Activated naive CD8-positive, alpha-beta T cell treated with anti-CD3 and anti-CD28 coated beads for 36 hours (primary cell): Measurements from ENCODE around the gene ACER2. TPM values are rescaled to one million over a fixed set of nuclear protein-coding genes. Genes with fewer than 3 reads are reported as not detected.
"Not testable (repeated sequence)": the region's sequence is repeated elsewhere in the genome, so short reads cannot be mapped to it uniquely, and the experiment has no call there.

Experiments
- DNase-seq: peaks from one replicate; pipeline ENCODE4 v3.0.0; 2021
- H3K27ac Mint-ChIP-seq: one replicate; pipeline ENCODE4 v1.8.0; 2022; ENCODE audit warnings: mild to moderate bottlenecking, moderate library complexity, mixed read lengths
- H3K27me3 Mint-ChIP-seq: one replicate; pipeline ENCODE4 v1.8.0; 2022; ENCODE audit warnings: mild to moderate bottlenecking, mixed read lengths
- H3K36me3 Mint-ChIP-seq: one replicate; pipeline ENCODE4 v1.8.0; 2021; ENCODE audit warnings: mild to moderate bottlenecking, mixed read lengths
- H3K4me1 Mint-ChIP-seq: one replicate; pipeline ENCODE4 v1.8.0; 2021; ENCODE audit warnings: mixed read lengths
- H3K4me3 Mint-ChIP-seq: one replicate; pipeline ENCODE4 v1.8.0; 2022; ENCODE audit warnings: mild to moderate bottlenecking, moderate library complexity, mixed read lengths
- H3K9me3 Mint-ChIP-seq: one replicate; pipeline ENCODE4 v1.8.0; 2022; ENCODE audit warnings: mixed read lengths
- total RNA-seq, 2 experiments: library from RNA; stranded (reverse); gene quantifications; one replicate each; pipeline ENCODE4 v1.2.3, GENCODE V29; 2021

The ACER2 gene
- 1 to 10 TPM; 1.3 to 1.5 TPM for total RNA-seq

- Mint-ChIP-seq H3K4me1 (peaks cover 15% of the 10 kb centered on the region), H3K9me3 (no peaks in the 10 kb centered on the region), H3K36me3 (no peaks in the 10 kb centered on the region), H3K4me3 (peak within 1 kb of the TSS; percentile 96), H3K27me3 (no peaks in the 10 kb centered on the region), H3K27ac (peak within 1 kb of the TSS; percentile 68)
- peak; percentile 94 for DNase-seq
Measured at GRCh38 chr9:19408693-19409400, at the start of gene ACER2. TSS of gene ACER2 (plus strand) at chr9:19409009. CDS start at chr9:19409085, 76 bp downstream.

GRCh38 chr9:19369107-19369506, 39.7 kb upstream of the ACER2 start:
- Mint-ChIP-seq H3K4me3 (no peak overlapping the region), H3K36me3 (peaks cover 11% of the 10 kb centered on the region), H3K9me3 (no peaks in the 10 kb centered on the region), H3K27me3 (no peaks in the 10 kb centered on the region), H3K27ac (no peak overlapping the region), H3K4me1 (peaks cover 5% of the 10 kb centered on the region)
- DNase-seq: no peak

GRCh38 chr9:19371942-19372341, 36.9 kb upstream of the ACER2 start:
- Mint-ChIP-seq H3K27ac (peak overlapping the region; percentile 58), H3K4me3 (no peak overlapping the region), H3K36me3 (peaks cover 33% of the 10 kb centered on the region), H3K27me3 (no peaks in the 10 kb centered on the region), H3K9me3 (no peaks in the 10 kb centered on the region), H3K4me1 (peaks cover 19% of the 10 kb centered on the region)
- DNase-seq: no peak

- Mint-ChIP-seq H3K36me3 (peaks cover 37% of the 10 kb centered on the region), H3K27me3 (no peaks in the 10 kb centered on the region), H3K27ac (peak overlapping the region; percentile 58), H3K4me3 (no peak overlapping the region), H3K4me1 (peaks cover 25% of the 10 kb centered on the region), H3K9me3 (no peaks in the 10 kb centered on the region)
- no peak for DNase-seq
Measured at GRCh38 chr9:19372567-19372966, 36.2 kb upstream of the ACER2 start.

- Mint-ChIP-seq H3K27ac (peak overlapping the region; percentile 40), H3K9me3 (no peaks in the 10 kb centered on the region), H3K4me1 (peaks cover 29% of the 10 kb centered on the region), H3K4me3 (no peak overlapping the region), H3K27me3 (peaks cover 4% of the 10 kb centered on the region), H3K36me3 (peaks cover 45% of the 10 kb centered on the region)
- DNase-seq: no peak
Measured at GRCh38 chr9:19373527-19373926, 35.3 kb upstream of the ACER2 start.

- H3K9me3 Mint-ChIP-seq: no peaks in the 10 kb centered on the region
- peaks cover 9% of the 10 kb centered on the region for H3K27me3 Mint-ChIP-seq
- no peak for DNase-seq
- peak overlapping the region; percentile 80 for H3K27ac Mint-ChIP-seq
- H3K4me3 Mint-ChIP-seq: peak overlapping the region; percentile 56
- H3K4me1 Mint-ChIP-seq: peaks cover 34% of the 10 kb centered on the region
- peaks cover 65% of the 10 kb centered on the region for H3K36me3 Mint-ChIP-seq
Measured at GRCh38 chr9:19375538-19375937, 33.3 kb upstream of the ACER2 start.

GRCh38 chr9:19376931-19377330, 31.9 kb upstream of the ACER2 start:
- no peak for DNase-seq
- Mint-ChIP-seq H3K36me3 (peaks cover 67% of the 10 kb centered on the region), H3K27ac (peak overlapping the region; percentile 100), H3K9me3 (no peaks in the 10 kb centered on the region), H3K27me3 (peaks cover 9% of the 10 kb centered on the region), H3K4me3 (peak overlapping the region; percentile 99), H3K4me1 (peaks cover 41% of the 10 kb centered on the region)

- Mint-ChIP-seq H3K27ac (peak overlapping the region; percentile 100), H3K36me3 (peaks cover 67% of the 10 kb centered on the region), H3K27me3 (peaks cover 9% of the 10 kb centered on the region), H3K4me3 (peak overlapping the region; percentile 99), H3K4me1 (peaks cover 42% of the 10 kb centered on the region), H3K9me3 (no peaks in the 10 kb centered on the region)
- no peak for DNase-seq
Measured at GRCh38 chr9:19378164-19378563, 30.6 kb upstream of the ACER2 start.

- Mint-ChIP-seq H3K36me3 (peaks cover 67% of the 10 kb centered on the region), H3K27ac (peak overlapping the region; percentile 100), H3K27me3 (peaks cover 9% of the 10 kb centered on the region), H3K4me3 (peak overlapping the region; percentile 99), H3K4me1 (peaks cover 42% of the 10 kb centered on the region), H3K9me3 (no peaks in the 10 kb centered on the region)
- DNase-seq: no peak
Measured at GRCh38 chr9:19378647-19379046, 30.2 kb upstream of the ACER2 start.

GRCh38 chr9:19379283-19379682, 29.5 kb upstream of the ACER2 start:
- DNase-seq: no peak
- H3K4me1 Mint-ChIP-seq: peaks cover 40% of the 10 kb centered on the region
- peak overlapping the region; percentile 100 for H3K27ac Mint-ChIP-seq
- peak overlapping the region; percentile 99 for H3K4me3 Mint-ChIP-seq
- peaks cover 9% of the 10 kb centered on the region for H3K27me3 Mint-ChIP-seq
- peaks cover 62% of the 10 kb centered on the region for H3K36me3 Mint-ChIP-seq
- no peaks in the 10 kb centered on the region for H3K9me3 Mint-ChIP-seq

GRCh38 chr9:19379697-19380046, 29.1 kb upstream of the ACER2 start:
- no peaks in the 10 kb centered on the region for H3K9me3 Mint-ChIP-seq
- H3K4me1 Mint-ChIP-seq: peaks cover 38% of the 10 kb centered on the region
- H3K36me3 Mint-ChIP-seq: peaks cover 58% of the 10 kb centered on the region
- H3K27me3 Mint-ChIP-seq: peaks cover 9% of the 10 kb centered on the region
- peak overlapping the region; percentile 100 for H3K27ac Mint-ChIP-seq
- DNase-seq: no peak
- peak overlapping the region; percentile 99 for H3K4me3 Mint-ChIP-seq

- Mint-ChIP-seq H3K4me1 (peaks cover 34% of the 10 kb centered on the region), H3K27me3 (peaks cover 9% of the 10 kb centered on the region), H3K27ac (peak overlapping the region; percentile 100), H3K9me3 (no peaks in the 10 kb centered on the region), H3K36me3 (peaks cover 49% of the 10 kb centered on the region), H3K4me3 (peak overlapping the region; percentile 99)
- DNase-seq: no peak
Measured at GRCh38 chr9:19380826-19381075, 28.1 kb upstream of the ACER2 start.

GRCh38 chr9:19381656-19382055, 27.2 kb upstream of the ACER2 start:
- no peaks in the 10 kb centered on the region for H3K9me3 Mint-ChIP-seq
- H3K27ac Mint-ChIP-seq: no peak overlapping the region
- DNase-seq: no peak
- H3K4me3 Mint-ChIP-seq: no peak overlapping the region
- H3K36me3 Mint-ChIP-seq: peaks cover 40% of the 10 kb centered on the region
- peaks cover 26% of the 10 kb centered on the region for H3K4me1 Mint-ChIP-seq
- H3K27me3 Mint-ChIP-seq: peaks cover 9% of the 10 kb centered on the region

- not testable (repeated sequence) for H3K4me1 Mint-ChIP-seq, DNase-seq, H3K9me3 Mint-ChIP-seq, H3K36me3 Mint-ChIP-seq, H3K27me3 Mint-ChIP-seq, H3K27ac Mint-ChIP-seq, H3K4me3 Mint-ChIP-seq
Measured at GRCh38 chr9:19385212-19385611, 23.6 kb upstream of the ACER2 start.

GRCh38 chr9:19385786-19386501, 22.9 kb upstream of the ACER2 start:
- H3K4me1 Mint-ChIP-seq: peaks cover 9% of the 10 kb centered on the region
- DNase-seq: no peak
- H3K36me3 Mint-ChIP-seq: no peaks in the 10 kb centered on the region
- H3K27ac Mint-ChIP-seq: no peak overlapping the region
- H3K27me3 Mint-ChIP-seq: peaks cover 4% of the 10 kb centered on the region
- no peak overlapping the region for H3K4me3 Mint-ChIP-seq
- H3K9me3 Mint-ChIP-seq: no peaks in the 10 kb centered on the region

GRCh38 chr9:19386502-19387044, 22.2 kb upstream of the ACER2 start:
- H3K27me3 Mint-ChIP-seq: peaks cover 4% of the 10 kb centered on the region
- no peak overlapping the region for H3K27ac Mint-ChIP-seq
- DNase-seq: no peak
- H3K4me3 Mint-ChIP-seq: no peak overlapping the region
- H3K36me3 Mint-ChIP-seq: no peaks in the 10 kb centered on the region
- peaks cover 5% of the 10 kb centered on the region for H3K4me1 Mint-ChIP-seq
- H3K9me3 Mint-ChIP-seq: no peaks in the 10 kb centered on the region
